Measurements from ENCODE around the gene PNMT. TPM values are rescaled to one million over a fixed set of nuclear protein-coding genes. Genes with fewer than 3 reads are reported as not detected.

Gene PNMT
- total and polyA plus RNA-seq, 2 of the 13 experiments (the other 11 are each of a cell fraction or from before 2014, with no cell fraction given) = 0.25 TPM; not detected in 1

DNA sequence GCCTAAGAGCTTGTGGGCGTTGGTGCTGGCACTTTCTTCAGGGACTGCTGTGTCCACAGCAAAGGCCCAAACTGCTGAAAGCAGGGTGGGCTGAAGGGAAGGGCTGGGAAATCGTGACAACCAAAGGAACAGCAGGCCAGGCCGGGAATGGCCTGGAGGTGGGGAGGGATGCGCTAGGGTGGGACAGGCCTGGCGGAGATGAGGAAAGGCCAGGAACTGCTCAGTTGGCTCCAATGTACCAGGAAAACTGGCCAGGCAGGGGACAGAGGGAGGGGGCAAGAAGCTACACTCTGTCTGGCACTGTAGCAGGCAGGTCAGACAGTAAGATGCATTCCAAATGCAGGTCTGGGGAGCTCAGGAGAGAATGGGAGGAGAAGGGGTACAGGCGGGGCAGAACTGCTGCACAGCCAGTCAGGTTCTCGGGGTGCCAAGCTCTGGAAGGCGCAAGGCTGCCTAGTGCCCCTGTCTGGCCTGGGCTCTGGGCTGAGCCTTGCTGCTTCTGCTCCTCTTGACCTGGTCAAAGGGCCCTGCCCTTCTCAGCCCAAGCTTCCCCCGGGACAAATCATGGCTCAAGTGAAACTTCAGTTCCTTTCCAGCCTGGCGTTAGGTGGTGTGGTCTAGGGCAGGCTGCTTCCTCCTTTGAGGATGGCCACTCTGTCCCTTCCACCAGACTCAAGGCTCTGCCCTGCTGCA, 7.3 kb downstream of the PNMT start (continued):
- TF ChIP-seq, protein P1, sequence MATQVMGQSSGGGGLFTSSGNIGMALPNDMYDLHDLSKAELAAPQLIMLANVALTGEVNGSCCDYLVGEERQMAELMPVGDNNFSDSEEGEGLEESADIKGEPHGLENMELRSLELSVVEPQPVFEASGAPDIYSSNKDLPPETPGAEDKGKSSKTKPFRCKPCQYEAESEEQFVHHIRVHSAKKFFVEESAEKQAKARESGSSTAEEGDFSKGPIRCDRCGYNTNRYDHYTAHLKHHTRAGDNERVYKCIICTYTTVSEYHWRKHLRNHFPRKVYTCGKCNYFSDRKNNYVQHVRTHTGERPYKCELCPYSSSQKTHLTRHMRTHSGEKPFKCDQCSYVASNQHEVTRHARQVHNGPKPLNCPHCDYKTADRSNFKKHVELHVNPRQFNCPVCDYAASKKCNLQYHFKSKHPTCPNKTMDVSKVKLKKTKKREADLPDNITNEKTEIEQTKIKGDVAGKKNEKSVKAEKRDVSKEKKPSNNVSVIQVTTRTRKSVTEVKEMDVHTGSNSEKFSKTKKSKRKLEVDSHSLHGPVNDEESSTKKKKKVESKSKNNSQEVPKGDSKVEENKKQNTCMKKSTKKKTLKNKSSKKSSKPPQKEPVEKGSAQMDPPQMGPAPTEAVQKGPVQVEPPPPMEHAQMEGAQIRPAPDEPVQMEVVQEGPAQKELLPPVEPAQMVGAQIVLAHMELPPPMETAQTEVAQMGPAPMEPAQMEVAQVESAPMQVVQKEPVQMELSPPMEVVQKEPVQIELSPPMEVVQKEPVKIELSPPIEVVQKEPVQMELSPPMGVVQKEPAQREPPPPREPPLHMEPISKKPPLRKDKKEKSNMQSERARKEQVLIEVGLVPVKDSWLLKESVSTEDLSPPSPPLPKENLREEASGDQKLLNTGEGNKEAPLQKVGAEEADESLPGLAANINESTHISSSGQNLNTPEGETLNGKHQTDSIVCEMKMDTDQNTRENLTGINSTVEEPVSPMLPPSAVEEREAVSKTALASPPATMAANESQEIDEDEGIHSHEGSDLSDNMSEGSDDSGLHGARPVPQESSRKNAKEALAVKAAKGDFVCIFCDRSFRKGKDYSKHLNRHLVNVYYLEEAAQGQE (IDR thresholded peaks at IDR 0.05; ENCODE audit: borderline replicate concordance in 1 of 2, low read depth in 1 of 2, low read length in 2 of 2) = no peak
- TF ChIP-seq, protein P2, sequence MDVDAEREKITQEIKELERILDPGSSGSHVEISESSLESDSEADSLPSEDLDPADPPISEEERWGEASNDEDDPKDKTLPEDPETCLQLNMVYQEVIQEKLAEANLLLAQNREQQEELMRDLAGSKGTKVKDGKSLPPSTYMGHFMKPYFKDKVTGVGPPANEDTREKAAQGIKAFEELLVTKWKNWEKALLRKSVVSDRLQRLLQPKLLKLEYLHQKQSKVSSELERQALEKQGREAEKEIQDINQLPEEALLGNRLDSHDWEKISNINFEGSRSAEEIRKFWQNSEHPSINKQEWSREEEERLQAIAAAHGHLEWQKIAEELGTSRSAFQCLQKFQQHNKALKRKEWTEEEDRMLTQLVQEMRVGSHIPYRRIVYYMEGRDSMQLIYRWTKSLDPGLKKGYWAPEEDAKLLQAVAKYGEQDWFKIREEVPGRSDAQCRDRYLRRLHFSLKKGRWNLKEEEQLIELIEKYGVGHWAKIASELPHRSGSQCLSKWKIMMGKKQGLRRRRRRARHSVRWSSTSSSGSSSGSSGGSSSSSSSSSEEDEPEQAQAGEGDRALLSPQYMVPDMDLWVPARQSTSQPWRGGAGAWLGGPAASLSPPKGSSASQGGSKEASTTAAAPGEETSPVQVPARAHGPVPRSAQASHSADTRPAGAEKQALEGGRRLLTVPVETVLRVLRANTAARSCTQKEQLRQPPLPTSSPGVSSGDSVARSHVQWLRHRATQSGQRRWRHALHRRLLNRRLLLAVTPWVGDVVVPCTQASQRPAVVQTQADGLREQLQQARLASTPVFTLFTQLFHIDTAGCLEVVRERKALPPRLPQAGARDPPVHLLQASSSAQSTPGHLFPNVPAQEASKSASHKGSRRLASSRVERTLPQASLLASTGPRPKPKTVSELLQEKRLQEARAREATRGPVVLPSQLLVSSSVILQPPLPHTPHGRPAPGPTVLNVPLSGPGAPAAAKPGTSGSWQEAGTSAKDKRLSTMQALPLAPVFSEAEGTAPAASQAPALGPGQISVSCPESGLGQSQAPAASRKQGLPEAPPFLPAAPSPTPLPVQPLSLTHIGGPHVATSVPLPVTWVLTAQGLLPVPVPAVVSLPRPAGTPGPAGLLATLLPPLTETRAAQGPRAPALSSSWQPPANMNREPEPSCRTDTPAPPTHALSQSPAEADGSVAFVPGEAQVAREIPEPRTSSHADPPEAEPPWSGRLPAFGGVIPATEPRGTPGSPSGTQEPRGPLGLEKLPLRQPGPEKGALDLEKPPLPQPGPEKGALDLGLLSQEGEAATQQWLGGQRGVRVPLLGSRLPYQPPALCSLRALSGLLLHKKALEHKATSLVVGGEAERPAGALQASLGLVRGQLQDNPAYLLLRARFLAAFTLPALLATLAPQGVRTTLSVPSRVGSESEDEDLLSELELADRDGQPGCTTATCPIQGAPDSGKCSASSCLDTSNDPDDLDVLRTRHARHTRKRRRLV (CRISPR knock-in tag; IDR thresholded peaks at IDR 0.05) = no peak
- TF ChIP-seq CCDC6 (CRISPR knock-in tag; IDR thresholded peaks at IDR 0.05) (no peak), EED (CRISPR knock-in tag; IDR thresholded peaks at IDR 0.05) (no peak), FOXK1 (CRISPR knock-in tag; IDR thresholded peaks at IDR 0.05; ENCODE audit: borderline replicate concordance, low read depth) (no peak), ZNF768 (CRISPR knock-in tag; IDR thresholded peaks at IDR 0.05) (no peak), HMG20B (CRISPR knock-in tag; conservative IDR thresholded peaks at IDR 0.05) (no peak), TARDBP (CRISPR knock-in tag; IDR thresholded peaks at IDR 0.05) (no peak), FOXA1 (IDR thresholded peaks at IDR 0.05) (no peak), FOXA1 (CRISPR knock-in tag; IDR thresholded peaks at IDR 0.05) (no peak), ZBTB39 (CRISPR knock-in tag; IDR thresholded peaks at IDR 0.05) (peak; percentile 65; the same call in 1 of the 2 replicates), ZNF576 (CRISPR knock-in tag; IDR thresholded peaks at IDR 0.05) (no peak), NFATC3 (CRISPR knock-in tag; IDR thresholded peaks at IDR 0.05) (no peak; the same call in 1 of the 2 replicates), ZNF530 (CRISPR knock-in tag; IDR thresholded peaks at IDR 0.05; ENCODE audit: low read depth) (no peak)
- TF ChIP-seq, protein P3, sequence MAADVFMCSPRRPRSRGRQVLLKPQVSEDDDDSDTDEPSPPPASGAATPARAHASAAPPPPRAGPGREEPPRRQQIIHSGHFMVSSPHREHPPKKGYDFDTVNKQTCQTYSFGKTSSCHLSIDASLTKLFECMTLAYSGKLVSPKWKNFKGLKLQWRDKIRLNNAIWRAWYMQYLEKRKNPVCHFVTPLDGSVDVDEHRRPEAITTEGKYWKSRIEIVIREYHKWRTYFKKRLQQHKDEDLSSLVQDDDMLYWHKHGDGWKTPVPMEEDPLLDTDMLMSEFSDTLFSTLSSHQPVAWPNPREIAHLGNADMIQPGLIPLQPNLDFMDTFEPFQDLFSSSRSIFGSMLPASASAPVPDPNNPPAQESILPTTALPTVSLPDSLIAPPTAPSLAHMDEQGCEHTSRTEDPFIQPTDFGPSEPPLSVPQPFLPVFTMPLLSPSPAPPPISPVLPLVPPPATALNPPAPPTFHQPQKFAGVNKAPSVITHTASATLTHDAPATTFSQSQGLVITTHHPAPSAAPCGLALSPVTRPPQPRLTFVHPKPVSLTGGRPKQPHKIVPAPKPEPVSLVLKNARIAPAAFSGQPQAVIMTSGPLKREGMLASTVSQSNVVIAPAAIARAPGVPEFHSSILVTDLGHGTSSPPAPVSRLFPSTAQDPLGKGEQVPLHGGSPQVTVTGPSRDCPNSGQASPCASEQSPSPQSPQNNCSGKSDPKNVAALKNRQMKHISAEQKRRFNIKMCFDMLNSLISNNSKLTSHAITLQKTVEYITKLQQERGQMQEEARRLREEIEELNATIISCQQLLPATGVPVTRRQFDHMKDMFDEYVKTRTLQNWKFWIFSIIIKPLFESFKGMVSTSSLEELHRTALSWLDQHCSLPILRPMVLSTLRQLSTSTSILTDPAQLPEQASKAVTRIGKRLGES (CRISPR knock-in tag; IDR thresholded peaks at IDR 0.05; ENCODE audit: borderline replicate concordance) = no peak
